Measurements from ENCODE around the gene PDZRN3. TPM values are rescaled to one million over a fixed set of nuclear protein-coding genes. Genes with fewer than 3 reads are reported as not detected.

PDZRN3 gene
- polyA plus RNA-seq, 2 of the 4 experiments (the other 2 are of a cell fraction) = not detected

GRCh38 chr3:73363093-73363492 is 261.6 kb downstream of the PDZRN3 start:
- ATAC-seq (no peak), DNase-seq (ENCODE audit: low read depth in 1 of 2, low spot score in 1 of 2) (no peak), FAIRE-seq (no peak)
- TF ChIP-seq ZSCAN20 (CRISPR knock-in tag; IDR thresholded peaks at IDR 0.05) (no peak), RFX5 (IDR thresholded peaks at IDR 0.05) (no peak), NR3C1 (IDR thresholded peaks at IDR 0.05) (no peak), SREBF2 (IDR thresholded peaks at IDR 0.05) (no peak), USF2 (IDR thresholded peaks at IDR 0.05) (no peak), MYC (IDR thresholded peaks at IDR 0.05; ENCODE audit: borderline replicate concordance, low read length) (no peak), ZNF302 (CRISPR knock-in tag; IDR thresholded peaks at IDR 0.05) (no peak), POLR2AphosphoS2 (conservative IDR thresholded peaks at IDR 0.05; ENCODE audit: low read length) (no peak), POLR2A (IDR thresholded peaks at IDR 0.05; ENCODE audit: low read length) (no peak)
- Histone ChIP-seq H3K4me2 (no peak overlapping the region), H3K4me1 (no peaks in the 10 kb centered on the region), H3K4me3 (no peak overlapping the region), H3K9me3 (peaks cover 3% of the 10 kb centered on the region; the same call in 1 of the 3 replicates), H3K27ac (no peak overlapping the region)
- ChIA-PET CTCF (no interaction called here), POLR2A (no interaction called here)
- 13% methylated on average over 3 of the region's 3 CpGs for WGBS (ENCODE audit: missing lambda C conversion rate)

- no peak overlapping the region for H3K27ac ChIP-seq
- CTCF ChIA-PET = no interaction called here
- ATAC-seq = no peak
These were observed 263.1 kb downstream of the PDZRN3 start for GRCh38 chr3:73361591-73361990.

GRCh38 chr3:73353649-73354217 is 271.0 kb downstream of the PDZRN3 start:
- Histone ChIP-seq H3K4me2 (no peak overlapping the region), H3K4me3 (no peak overlapping the region), H3K9me3 (no peaks in the 10 kb centered on the region), H3K4me1 (no peaks in the 10 kb centered on the region), H3K27ac (no peak overlapping the region)
- POLR2A ChIA-PET = no interaction called here
- TF ChIP-seq CHD2 (IDR thresholded peaks at IDR 0.05; ENCODE audit: low read length, partially characterized antibody) = no peak
- TF ChIP-seq TP53 (CRISPR knock-in tag; IDR thresholded peaks at IDR 0.05) = no peak
- TF ChIP-seq FOSL2 (IDR thresholded peaks at IDR 0.05) = no peak
- TF ChIP-seq FOSL2 (CRISPR knock-in tag; IDR thresholded peaks at IDR 0.05) = no peak
- no peak for TF ChIP-seq E2F6 (IDR thresholded peaks at IDR 0.05; ENCODE audit: borderline replicate concordance, low read depth)
- TF ChIP-seq CBX8 (IDR thresholded peaks at IDR 0.05) = no peak
- no peak for TF ChIP-seq RARB (CRISPR knock-in tag; IDR thresholded peaks at IDR 0.05)
- no peak for TF ChIP-seq JUN (IDR thresholded peaks at IDR 0.05)
- TF ChIP-seq CBX2 (IDR thresholded peaks at IDR 0.05; ENCODE audit: borderline replicate concordance, low read depth) = no peak
- no peak for TF ChIP-seq EP300 (IDR thresholded peaks at IDR 0.05)
- TF ChIP-seq ZNF302 (CRISPR knock-in tag; IDR thresholded peaks at IDR 0.05) = no peak
- CTCF ChIA-PET = interaction anchor here (0.6 kb wide), 1 partner anchor 1782 kb away, joined by 3 read pairs; no protein-coding TSS in a partner anchor
- WGBS (ENCODE audit: missing lambda C conversion rate) = 53% methylated on average over 7 of the region's 7 CpGs
- ATAC-seq = no peak
- DNase-seq (ENCODE audit: low read depth in 1 of 2, low spot score in 1 of 2) = no peak
- no peak for FAIRE-seq

More at GRCh38 chr3:73361591-73361990, 263.1 kb downstream of the PDZRN3 start:
- POLR2A ChIA-PET = no interaction called here
- Histone ChIP-seq H3K4me1 (no peaks in the 10 kb centered on the region), H3K9me3 (peaks cover 3% of the 10 kb centered on the region; the same call in 1 of the 3 replicates), H3K4me3 (no peak overlapping the region), H3K4me2 (no peak overlapping the region)
- no peak for DNase-seq (ENCODE audit: low read depth in 1 of 2, low spot score in 1 of 2)
- no peak for TF ChIP-seq SMC3 (IDR thresholded peaks at IDR 0.05)
- TF ChIP-seq KDM1A (IDR thresholded peaks at IDR 0.05; ENCODE audit: low read depth) = no peak
- TF ChIP-seq POLR2AphosphoS2 (conservative IDR thresholded peaks at IDR 0.05; ENCODE audit: low read length) = no peak
- WGBS (ENCODE audit: missing lambda C conversion rate) = 3% methylated on average over 3 of the region's 3 CpGs
- no peak for FAIRE-seq
